NOMO-1 treated with DMSO at 0.1 percent for 48 hours (cell line): Measurements from ENCODE around the gene SPATA12.

ENCODE experiments used
- DNase-seq: peaks from one replicate; lab custom pipeline; 2025; ENCODE audit not compliant: unreplicated experiment; lab: John Stamatoyannopoulos, UW

The SPATA12 gene, protein sequence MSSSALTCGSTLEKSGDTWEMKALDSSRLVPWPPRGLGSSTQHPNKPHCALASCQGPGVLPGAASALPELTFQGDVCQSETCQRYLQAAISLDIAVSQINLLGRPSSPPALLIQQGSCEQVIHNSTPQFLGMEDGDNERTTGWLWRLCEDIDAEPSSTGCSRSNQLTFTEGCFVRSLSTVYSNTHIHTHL

DNA sequence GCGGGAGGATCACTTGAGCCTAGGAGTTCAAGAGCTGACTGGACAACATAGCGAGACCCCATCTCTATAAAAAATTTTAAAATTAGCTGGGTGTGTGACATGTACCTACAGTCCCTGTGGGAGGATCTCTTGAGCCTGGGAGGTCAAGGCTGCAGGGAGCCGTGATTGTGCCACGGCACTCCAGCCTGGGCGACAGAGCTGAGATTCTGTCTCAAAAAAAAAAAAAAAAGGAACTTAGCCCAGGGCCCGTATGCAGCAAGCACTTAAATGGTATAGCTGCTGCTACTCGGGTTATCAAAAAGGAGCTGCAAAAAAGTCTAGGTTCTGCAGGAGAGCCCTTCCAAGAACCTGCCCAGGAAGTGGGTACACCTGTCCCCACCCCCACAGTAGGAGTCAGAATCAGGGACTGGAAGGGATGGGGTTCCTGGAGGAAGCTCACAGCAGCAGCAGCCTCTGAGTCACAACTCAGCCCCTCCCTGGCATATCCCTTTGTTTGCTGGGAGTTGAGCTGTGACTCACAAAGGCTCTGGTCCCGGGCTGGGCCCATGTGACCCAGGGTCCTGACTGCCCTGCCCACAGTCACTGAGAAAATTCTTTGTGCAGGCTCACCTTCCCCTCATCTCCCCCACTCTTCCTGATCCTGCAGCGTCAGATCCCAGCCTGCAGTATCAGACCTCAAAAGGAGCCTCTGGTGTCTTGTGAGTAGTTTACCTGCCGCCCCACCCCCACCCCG lies at the start of gene SPATA12:
SPATA12 (plus strand) TSS at position 576 of the 733 bp plus-strand sequence. CDS start 13,031 bp downstream, outside the sequence.
- DNase-seq: peak; percentile 56

DNA sequence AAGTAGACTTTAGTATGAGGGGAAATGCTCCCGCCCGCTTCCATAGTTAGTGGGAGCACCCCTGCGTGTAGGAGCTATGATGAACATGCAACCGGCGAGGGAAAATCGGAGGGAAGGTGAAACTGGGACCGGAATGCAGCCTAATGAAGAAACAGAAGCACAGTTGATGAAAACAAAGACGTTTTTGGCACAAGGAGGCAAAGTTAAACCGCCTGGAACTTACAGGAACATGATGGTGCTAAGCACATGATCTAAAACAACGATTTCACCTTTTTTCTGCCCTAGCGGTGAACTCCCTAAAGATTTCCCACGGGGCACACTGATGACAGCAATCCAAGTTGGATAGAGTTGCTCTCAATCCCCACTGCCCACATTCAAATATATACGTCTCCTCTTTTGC lies 49.4 kb upstream of the SPATA12 start:
- DNase-seq: no peak

DNA sequence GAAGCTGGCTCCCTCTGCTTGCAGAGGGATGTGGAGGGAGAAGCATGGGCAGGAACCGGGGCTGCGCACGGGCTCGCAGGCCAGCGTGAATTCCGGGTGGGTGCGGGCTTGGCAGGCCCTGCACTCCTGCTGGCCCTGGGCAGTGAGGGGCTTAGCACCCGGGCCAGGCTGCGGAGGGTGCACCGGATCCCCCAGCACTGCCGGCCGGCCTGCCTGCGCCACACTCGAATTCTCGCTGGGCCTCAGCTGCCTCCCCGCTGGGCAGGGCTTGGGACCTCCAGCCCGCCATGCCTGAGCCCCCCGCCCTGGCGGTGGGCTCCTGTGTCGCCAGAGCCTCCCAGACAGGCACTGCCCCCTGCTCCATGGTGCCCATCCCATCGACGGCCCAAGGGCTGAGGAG lies 47.6 kb upstream of the SPATA12 start:
- no peak for DNase-seq

DNA sequence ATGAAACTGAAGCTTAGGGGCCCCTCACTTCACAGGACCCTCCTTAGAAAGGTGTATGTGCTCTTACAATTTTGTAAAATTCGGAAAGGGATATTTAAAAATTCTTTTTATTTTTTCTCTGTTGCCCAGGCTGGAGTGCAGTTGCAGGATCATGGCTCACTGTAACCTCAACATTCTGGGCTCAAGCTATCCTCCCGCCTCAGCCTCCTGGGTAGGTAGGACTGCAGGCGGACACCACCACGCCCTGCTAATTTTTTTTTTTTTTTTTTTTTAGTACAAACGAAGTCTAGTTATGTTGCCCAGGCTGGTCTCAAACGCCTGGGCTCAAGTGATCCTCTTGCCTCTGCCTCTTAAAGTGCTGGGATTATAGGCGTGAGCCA lies 45.1 kb upstream of the SPATA12 start:
- no peak for DNase-seq

DNA sequence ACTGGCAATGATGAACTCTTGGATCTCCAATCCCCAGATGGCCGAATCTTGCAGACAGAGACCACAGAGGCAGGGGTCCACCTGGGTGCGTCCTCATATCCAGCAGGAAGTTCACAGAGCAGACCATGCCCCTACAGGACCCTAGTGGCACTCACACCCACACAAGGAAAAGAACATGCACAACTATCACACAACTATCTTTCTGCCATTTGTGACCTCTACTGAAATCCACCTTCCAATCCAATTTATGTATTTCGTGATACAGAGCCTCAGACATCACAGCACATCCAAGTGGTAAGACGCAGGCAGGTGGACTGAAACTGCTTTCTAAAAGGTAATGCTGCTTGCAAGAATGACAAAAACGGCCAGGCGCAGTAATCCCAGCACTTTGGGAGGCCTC lies 44.6 kb upstream of the SPATA12 start:
- DNase-seq: no peak

DNA sequence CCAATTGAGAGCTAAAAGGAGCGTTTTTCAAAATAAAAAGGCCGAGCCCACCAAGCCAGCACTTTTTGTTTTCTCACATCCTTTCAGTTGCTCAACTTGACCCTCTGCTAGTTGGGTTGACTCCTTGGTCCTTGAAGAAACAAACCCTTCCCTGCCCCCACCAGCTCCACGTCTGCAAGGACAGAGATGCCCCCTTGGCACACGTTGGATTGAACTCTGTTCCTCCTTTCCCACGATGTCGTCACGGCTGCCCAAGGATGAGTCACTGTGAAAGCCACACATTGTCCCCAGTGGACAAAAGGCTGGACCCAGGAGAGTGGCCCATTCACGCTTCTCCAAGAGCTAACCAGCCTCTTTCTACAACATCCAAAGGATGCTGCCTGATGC lies 43.0 kb upstream of the SPATA12 start:
- no peak for DNase-seq

DNA sequence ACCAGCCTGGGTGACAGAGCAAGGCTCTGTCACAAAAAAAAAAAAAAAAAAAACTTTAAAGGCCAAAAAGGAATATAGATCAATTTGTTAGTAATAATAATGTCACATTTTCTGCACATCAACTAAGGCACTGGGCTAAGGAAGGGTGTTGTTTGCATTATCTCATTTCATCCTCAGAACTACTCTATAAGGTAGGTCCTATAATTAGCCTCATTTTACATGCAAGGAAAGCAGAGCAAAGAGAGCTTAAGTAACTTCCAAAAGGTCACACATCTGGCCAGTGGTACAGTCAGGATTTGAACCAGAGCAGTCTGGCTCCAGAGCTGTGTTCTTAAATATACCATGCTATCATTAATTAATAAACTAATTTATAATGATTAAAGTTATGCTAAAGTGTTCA lies 42.2 kb upstream of the SPATA12 start:
- DNase-seq: no peak

DNA sequence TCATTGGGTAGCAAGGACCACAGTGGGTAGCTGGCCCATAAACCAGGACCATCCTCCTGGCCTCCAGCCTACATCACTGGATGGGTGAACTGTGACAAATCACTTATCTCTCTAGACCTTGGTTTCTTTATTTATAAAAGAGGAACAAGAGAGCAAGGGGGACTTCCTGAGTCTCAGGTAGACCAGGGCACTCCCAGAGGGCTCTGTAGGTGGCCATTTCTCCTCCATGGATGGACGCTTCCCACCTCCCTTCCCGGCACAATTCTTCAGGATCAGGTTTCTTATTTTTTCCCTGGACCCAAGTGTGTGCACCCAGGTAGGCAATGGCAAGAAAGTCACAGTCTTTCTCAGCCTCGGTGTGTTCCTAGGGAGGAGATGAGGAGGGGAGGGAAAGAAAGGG lies 41.4 kb upstream of the SPATA12 start:
- peak; percentile 14 for DNase-seq

DNA sequence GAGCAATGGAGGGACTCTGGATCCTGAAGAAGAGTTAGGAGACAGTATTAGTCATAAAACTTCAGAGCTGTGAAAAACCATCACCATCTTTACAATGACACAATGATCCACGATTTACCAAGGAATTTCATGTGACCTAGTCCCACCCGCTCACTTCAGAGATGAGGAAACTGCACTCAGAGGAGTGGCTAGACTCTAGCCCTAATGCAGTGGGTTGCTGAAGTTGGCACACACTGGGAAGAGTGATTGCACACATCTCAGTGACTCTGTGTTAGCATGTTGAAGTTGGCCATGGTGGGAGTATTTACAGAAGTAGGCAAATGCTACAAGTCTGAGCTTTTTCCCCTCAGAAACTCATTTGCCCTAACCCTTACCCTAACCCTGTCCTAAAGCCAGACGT lies 35.2 kb upstream of the SPATA12 start:
- DNase-seq: no peak

DNA sequence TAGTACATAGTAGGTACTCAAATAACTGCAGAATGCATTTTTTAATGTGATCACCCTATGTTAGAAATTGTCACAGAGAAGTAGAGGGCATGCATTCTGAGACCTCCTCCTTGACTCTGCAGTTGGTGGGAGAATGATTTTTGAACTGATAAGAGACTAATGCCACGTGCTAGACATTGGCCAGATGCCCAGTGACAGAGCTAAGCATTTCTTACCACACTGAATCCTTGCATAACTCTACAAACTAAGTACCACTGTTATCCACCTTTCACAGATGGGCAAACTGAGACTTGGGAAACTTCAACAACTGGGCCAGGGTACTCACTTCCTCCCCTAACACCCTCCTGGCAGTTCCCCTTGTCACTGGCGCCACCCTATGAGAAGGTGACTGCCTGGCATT lies 33.5 kb upstream of the SPATA12 start:
- DNase-seq: no peak

DNA sequence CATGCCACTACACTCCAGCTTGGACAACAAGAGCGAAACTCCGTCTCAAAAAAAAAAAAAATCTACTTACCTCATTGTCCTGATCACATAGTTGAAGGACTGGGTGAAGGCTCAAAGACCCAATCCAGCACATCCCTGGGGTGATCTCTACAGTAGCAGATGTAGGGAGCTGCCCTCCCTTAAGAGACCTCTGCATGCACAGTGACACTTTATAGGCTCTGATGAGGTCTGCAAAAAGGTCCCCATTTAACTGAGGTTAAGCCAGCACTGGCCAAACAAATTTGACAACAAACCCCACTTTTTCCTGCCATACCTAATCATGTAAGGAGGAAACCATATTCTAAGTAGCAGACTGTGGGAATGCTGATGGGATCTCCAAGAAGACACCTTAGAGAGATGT lies 31.1 kb upstream of the SPATA12 start:
- no peak for DNase-seq

DNA sequence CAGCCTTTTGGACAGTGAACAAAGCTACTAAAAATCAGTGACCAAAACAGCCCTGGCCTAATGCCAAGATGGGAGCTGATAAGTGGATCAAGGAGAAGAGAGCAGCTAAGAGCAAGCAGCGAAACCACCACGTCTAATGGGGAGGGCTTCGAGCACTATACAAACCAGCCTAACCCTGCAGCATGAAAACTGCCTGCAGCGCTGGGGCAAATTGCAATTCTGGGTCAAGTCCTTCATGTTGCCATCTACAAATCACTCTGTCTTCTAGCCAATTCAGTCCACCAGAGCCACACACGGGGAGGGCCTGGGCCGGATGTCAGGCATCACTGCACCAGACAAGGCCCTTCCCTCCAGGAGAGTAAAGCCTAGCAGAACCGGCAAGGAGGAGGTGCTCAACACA lies 30.5 kb upstream of the SPATA12 start:
- no peak for DNase-seq

DNA sequence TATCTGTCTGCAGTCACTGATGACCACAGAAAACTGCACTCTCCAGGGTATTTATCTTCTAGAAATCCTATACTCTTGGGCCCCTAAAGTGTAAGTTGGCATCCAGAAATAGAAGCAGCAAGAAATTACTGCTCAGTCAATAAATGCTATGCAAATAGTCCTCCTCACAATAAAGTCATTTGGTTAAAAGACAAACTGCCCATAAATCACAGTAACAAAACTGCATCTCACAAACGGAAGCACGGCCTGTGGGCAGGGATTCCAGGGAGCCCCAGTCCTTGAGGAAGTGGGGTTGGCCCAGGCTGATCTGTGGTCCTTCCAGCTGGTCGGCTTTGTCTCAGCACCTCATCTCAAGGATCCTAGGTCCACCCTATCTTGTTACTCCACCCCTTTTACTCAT lies 29.7 kb upstream of the SPATA12 start:
- DNase-seq: peak; percentile 8

DNA sequence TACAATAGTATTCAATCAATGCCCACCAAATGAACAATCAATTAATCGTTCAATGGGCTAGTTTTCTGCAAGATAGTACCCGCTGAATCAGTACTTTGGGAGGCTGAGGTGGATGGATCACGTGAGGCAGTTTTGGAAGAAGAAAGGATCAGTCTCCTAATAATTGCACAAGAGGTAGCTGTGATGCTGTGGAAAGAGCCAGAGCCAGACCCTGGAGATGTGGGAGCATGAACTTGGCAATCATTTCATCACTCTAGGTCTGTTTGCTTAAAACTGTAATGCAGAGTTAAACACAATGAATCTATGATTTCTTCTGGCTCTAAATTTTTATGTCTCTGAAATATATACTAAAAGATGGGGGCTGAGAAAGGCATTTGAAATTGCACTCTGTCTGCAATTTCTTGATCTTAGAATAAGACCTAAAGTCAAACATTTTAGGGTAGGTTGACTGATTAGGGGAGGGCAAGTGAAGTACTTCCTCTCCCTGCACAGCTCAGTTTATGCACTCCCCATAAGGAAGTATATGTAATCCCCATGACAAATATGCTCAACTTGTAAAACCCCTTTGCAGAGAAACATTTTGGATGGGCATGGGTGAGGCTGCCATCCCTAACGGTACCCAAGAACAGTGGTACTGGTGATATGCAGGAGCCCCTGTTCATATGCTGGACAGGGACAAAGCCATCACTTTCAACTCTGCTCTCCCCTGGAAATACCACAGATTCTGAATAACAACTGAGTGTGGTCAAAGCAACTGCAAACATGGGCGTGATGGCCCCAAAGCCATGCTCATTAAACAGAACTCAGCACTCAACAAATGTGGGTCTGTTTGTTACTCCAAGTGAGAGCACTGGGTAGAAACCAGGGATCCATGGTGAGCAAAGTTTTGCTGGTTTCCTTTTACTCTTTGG lies 28.6 kb upstream of the SPATA12 start:
- peak; percentile 32 for DNase-seq

DNA sequence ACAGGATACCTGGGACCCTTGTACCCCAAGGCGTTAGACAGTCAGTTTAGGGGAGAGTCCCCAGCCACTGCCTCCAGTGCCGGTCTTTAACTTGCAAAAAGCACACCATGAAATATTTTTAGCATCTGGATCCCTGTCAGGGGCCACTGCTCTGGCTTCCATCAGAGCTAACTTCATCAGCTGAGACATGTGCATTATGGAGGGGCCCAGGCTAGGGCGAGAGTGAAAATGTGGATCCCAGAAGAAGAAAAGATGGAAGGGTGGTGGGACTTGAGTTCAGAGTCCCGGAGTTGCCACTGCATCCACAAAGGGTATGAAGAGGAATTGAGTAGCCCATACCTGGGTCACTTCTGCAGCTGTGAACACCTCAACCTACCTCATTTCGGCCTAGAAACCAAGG lies 23.5 kb upstream of the SPATA12 start:
- no peak for DNase-seq

DNA sequence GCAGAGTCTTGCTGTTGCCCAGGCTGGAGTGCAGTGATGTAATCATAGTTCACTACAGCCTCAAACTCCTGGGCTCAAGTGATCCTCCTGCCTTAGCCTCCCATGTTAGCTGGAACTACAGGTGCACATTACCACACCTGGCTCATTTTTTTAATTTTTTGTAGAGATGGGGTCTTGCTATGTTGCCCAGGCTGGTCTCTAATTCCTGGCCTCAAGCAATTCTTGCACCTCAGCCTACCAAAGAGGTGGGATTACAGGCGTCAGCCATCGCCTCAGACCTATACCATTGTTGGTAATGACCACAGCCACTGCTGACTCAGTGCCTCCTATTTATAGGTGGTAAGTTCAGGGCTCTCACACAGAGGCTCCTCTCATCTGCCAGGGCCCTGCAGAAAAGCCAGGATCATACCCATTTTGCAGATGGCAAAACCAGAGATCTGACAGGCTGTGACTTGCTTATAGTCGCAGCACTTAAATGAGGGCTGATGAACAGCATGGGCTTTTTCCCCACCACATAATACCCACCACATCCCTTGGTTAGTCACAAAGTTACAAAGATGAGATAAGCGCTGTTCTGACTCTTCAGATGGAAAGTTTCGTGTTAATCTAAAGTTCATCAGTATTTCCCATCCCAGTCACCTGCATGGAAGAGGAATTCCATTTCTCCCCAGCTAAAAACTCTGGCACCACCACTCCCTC lies 21.8 kb upstream of the SPATA12 start:
- DNase-seq: no peak

DNA sequence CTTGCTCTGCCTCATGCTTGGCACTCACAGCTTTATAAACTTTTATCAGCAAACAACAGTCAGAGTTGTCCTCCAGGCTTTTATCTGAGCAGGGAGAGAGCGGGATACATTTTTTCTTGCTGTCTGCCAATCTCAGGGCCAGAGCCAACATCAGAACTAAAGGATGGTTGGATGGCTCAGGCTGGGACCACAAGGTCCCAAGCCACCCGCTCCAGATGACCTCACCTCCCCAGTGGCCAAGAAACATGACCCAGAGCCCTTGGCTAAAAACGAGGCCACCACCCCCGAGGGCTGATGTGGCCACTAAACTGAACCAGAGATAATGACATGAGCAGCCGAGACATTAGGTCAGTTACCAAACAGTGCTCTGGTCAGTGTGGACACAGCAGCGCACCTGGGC lies 18.8 kb upstream of the SPATA12 start:
- DNase-seq: no peak

DNA sequence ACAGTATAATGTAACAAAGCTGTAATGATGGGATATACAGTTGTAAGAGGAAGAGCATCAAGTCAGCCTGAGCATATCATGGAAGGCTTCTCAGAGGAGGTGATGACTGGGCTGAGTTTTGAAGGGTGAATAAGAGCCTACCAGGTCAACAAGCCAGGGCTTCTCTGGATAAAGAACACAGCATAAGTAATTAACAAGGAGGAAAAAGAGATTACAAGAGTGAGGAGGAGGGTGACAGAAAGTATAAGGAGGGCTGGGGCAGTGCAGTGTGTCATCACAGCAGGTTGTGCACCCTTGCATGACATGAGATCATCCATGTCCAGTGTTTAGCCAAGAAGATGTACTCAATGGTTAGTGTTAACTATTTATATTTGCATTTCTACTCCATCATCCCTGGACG lies 16.9 kb upstream of the SPATA12 start:
- DNase-seq: no peak

DNA sequence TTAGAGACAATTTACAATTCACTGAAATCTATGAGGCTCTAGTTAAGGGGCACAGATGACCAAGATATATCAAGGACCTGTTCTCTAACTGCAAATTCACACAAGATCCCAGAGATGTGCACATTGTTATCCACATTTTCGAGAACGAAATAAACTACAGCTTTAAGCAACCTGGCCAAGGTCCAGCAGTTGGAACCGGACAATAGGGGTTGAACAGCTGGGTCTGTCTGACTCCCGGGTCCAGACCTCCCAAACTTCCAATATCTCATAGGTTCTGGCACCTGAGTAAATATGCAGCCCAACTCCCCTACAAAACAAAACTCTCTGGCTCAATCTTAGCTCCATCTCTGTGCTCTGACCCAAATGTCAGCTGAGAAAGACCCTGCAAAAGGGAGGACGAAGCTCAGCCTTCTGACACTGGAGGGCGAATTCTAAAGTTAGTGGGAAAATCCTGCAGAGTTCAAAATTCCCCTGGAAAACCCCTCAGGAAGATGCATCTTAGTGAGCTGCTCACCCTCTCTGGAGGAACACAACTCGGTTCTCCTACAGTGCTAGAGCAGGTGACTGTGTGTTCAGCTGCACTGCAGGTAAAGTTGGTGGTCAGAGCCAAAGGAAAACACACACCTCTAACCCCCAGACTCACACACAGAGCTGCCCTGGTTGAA lies 14.2 kb upstream of the SPATA12 start:
- DNase-seq: no peak

DNA sequence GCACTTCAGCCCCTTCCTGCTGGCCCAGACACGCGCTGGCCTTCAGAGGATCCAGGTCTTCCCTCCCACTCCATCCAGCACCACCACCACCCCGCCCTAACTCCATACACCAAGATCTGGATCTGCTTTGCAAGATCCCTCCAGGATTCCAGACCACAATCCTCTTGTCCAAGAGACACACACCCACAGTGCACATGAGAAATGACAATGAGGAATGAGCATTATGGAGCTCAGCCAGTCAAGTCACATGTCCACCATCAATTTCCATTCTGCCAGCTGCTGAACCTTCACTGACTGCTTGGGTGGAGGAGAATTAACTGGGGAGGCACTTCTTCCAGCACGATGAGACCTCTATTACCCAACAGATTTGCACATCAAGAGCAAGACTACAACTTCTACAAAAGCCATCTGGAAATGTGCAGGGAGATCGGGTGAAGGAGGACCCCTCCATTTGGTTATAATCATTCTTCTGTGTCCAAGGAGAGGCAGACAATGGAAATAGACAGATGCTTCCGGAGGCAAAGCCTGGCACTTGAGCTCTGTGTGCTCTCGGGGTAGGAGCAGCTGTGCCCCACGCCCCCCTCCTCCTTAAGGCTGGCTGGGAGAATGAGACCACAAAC lies 12.3 kb upstream of the SPATA12 start:
- no peak for DNase-seq
